Fibroblast of the aortic adventitia (primary cell): Measurements from ENCODE around the gene HIF1AN. TPM values are rescaled to one million over a fixed set of nuclear protein-coding genes. Genes with fewer than 3 reads are reported as not detected.

ENCODE experiments used
- DNase-seq: peaks from one replicate; pipeline ENCODE4 v3.0.0-alpha.2; 2010; ENCODE audit warnings: low read depth
- H3K4me3 ChIP-seq: 2 replicates; pipeline ENCODE4 v1.5.1; 2011; ENCODE audit warnings: low read depth, mild to moderate bottlenecking, control low read depth, low read length, moderate library complexity
- total RNA-seq: library from RNA; depleted of rRNA; stranded (reverse); fragments of >200 nt; gene quantifications from 2 replicates; pipeline ENCODE4 v1.2.3, GENCODE V29; 2012; ENCODE audit warnings: low replicate concordance
- TF ChIP-seq, protein P1 (sequence below): IDR thresholded peaks from 2 replicates; pipeline ENCODE4 v1.5.1; 2011; ENCODE audit warnings: mild to moderate bottlenecking, low read length, control low read depth, inconsistent platforms; ENCODE audit not compliant: insufficient read depth

HIF1AN gene
- total RNA-seq, 1 donor = 12.9 TPM

GRCh38 chr10:100508691-100509150 lies 27.0 kb upstream of the HIF1AN start:
- TF ChIP-seq, protein P1, sequence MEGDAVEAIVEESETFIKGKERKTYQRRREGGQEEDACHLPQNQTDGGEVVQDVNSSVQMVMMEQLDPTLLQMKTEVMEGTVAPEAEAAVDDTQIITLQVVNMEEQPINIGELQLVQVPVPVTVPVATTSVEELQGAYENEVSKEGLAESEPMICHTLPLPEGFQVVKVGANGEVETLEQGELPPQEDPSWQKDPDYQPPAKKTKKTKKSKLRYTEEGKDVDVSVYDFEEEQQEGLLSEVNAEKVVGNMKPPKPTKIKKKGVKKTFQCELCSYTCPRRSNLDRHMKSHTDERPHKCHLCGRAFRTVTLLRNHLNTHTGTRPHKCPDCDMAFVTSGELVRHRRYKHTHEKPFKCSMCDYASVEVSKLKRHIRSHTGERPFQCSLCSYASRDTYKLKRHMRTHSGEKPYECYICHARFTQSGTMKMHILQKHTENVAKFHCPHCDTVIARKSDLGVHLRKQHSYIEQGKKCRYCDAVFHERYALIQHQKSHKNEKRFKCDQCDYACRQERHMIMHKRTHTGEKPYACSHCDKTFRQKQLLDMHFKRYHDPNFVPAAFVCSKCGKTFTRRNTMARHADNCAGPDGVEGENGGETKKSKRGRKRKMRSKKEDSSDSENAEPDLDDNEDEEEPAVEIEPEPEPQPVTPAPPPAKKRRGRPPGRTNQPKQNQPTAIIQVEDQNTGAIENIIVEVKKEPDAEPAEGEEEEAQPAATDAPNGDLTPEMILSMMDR = peak; percentile 70
- peak; percentile 70 for DNase-seq
- no peak overlapping the region for H3K4me3 ChIP-seq

DNA sequence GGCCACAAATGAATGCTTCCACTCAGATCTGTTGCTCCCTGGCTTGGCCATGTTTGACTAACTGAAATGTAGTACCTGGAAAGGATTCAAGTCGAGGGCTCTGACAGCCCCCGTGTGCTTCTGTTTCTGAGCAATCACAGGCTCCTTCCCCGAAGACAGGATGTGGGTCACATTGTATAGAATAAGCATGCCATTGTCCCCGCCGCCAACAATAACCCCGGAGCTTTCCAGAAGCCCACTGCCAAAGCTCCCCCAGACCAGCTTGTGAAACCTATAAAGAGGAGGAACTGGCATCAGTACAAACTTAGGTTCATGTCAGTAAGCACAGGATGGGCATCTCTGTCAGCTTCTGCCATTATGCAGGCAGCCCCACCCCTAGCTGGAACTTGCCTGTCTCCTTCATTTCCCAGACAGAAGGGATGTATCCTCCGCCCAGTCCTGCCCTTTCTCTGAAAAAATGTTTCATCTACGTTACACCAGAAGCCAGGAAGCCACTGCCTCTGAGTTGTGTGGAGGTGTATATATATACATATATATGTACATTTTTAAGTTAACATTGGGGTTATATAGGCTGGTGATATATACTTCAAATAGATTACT lies 26.4 kb upstream of the HIF1AN start:
- no peak overlapping the region for H3K4me3 ChIP-seq
- no peak for DNase-seq
- TF ChIP-seq, protein P1 = no peak

- DNase-seq = no peak
- no peak overlapping the region for H3K4me3 ChIP-seq
- TF ChIP-seq, protein P1 = no peak
Measured at GRCh38 chr10:100510533-100511308, 25.0 kb upstream of the HIF1AN start.

DNA sequence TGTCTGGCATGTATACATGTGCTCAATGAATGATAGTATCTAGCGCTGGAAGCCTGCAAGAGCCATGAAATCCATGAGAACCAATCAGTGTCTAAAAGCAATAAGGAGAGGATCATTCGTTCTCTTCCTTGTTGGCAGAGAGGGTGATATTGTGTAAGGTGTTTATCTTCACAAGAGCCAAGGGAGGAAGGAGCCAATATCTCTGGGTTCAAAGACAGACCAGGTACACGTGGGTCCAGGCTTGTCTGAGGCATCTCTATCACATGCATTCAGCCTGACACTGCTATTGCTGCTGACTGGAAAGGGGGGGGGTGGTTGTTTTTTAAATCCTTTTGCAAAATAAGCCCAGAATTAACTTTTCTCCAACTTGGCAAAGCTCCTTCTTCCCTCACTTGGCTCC lies 20.1 kb upstream of the HIF1AN start:
- DNase-seq = no peak
- no peak overlapping the region for H3K4me3 ChIP-seq
- TF ChIP-seq, protein P1 = no peak

DNA sequence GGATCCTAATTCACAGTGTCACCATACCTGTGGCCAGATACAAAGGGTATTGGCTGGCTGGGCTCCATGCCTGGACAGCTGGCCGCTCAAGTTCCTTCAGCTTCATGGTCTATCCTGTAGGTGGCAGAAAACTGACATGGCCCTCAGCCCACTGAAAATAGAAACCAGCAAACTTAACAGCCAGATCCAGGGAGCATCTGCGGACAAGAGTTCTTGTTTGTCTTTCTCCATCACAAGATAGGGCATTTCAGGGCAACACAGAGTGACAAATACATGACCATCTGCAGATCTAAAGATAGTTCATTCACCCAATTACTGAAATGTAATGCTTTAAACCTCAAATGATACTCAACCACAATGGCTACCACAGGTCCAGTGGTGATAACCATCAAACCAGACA lies 18.9 kb upstream of the HIF1AN start:
- DNase-seq = no peak
- no peak overlapping the region for H3K4me3 ChIP-seq
- TF ChIP-seq, protein P1 = no peak

GRCh38 chr10:100518761-100519241 lies 16.9 kb upstream of the HIF1AN start:
- DNase-seq = peak; percentile 75
- TF ChIP-seq, protein P1 = peak; percentile 66
- H3K4me3 ChIP-seq = no peak overlapping the region
